GM21515 (cell line): ENCODE data around the gene GUCY2D.
"Not testable (repeated sequence)": the region's sequence is repeated elsewhere in the genome, so short reads cannot be mapped to it uniquely, and the experiment has no call there.

ENCODE experiments used
- ATAC-seq: cut with Tn5 transposase; IDR thresholded peaks from one replicate; pipeline ENCODE4 v1.9.1; 2021; ENCODE audit not compliant: unreplicated experiment

GUCY2D gene

GRCh38 chr17:8001976-8002720 lies at the start of gene GUCY2D:
TSS of gene GUCY2D (plus strand) at chr17:8002615. CDS start at chr17:8003048, 433 bp downstream.
- ATAC-seq: no peak

GRCh38 chr17:7953266-7953665 lies 49.1 kb upstream of the GUCY2D start:
- ATAC-seq: not testable (repeated sequence)

GRCh38 chr17:7955414-7956227 lies 46.8 kb upstream of the GUCY2D start:
- no peak for ATAC-seq

- ATAC-seq: no peak
Measured at GRCh38 chr17:7956228-7956965, 46.0 kb upstream of the GUCY2D start.

- ATAC-seq: no peak
Measured at GRCh38 chr17:7959503-7960253, 42.7 kb upstream of the GUCY2D start.

- ATAC-seq: no peak
Measured at GRCh38 chr17:7961421-7961820, 41.0 kb upstream of the GUCY2D start.

GRCh38 chr17:7967751-7968150 lies 34.7 kb upstream of the GUCY2D start:
- no peak for ATAC-seq

- ATAC-seq: no peak
Measured at GRCh38 chr17:7969433-7969832, 33.0 kb upstream of the GUCY2D start.

- no peak for ATAC-seq
Measured at GRCh38 chr17:7971651-7972050, 30.8 kb upstream of the GUCY2D start.

GRCh38 chr17:7972131-7972785 lies 30.2 kb upstream of the GUCY2D start:
- ATAC-seq: no peak

- no peak for ATAC-seq
Measured at GRCh38 chr17:7974638-7975131, 27.7 kb upstream of the GUCY2D start.

GRCh38 chr17:7977039-7977438 lies 25.4 kb upstream of the GUCY2D start:
- no peak for ATAC-seq

GRCh38 chr17:7977805-7978204 lies 24.6 kb upstream of the GUCY2D start:
- ATAC-seq: no peak

GRCh38 chr17:7982173-7982572 lies 20.2 kb upstream of the GUCY2D start:
- no peak for ATAC-seq

- no peak for ATAC-seq
Measured at GRCh38 chr17:7982666-7983065, 19.7 kb upstream of the GUCY2D start.

- ATAC-seq: no peak
Measured at GRCh38 chr17:7984904-7985303, 17.5 kb upstream of the GUCY2D start.

GRCh38 chr17:7987112-7987893 lies 15.1 kb upstream of the GUCY2D start:
- ATAC-seq: no peak

- no peak for ATAC-seq
Measured at GRCh38 chr17:7988750-7989178, 13.7 kb upstream of the GUCY2D start.
